GM21786 (cell line): ENCODE measurements around the gene KRTAP24-1.

Experiments used
- ATAC-seq: cut with Tn5 transposase; IDR thresholded peaks from one replicate; pipeline ENCODE4 v1.9.1; 2021; ENCODE audit not compliant: unreplicated experiment

KRTAP24-1 gene

GRCh38 chr21:30234643-30235042 lies 48.1 kb downstream of the KRTAP24-1 start:
- no peak for ATAC-seq

GRCh38 chr21:30234050-30234449 lies 48.7 kb downstream of the KRTAP24-1 start:
- no peak for ATAC-seq

- no peak for ATAC-seq
These were observed 49.3 kb downstream of the KRTAP24-1 start for GRCh38 chr21:30233228-30234020.

GRCh38 chr21:30232011-30232410 lies 50.7 kb downstream of the KRTAP24-1 start:
- no peak for ATAC-seq
